ENCODE data around the gene CYP24A1.

GRCh38 chr20:54208548-54209176, 34.9 kb upstream of the CYP24A1 start:
- TF ChIP-seq CTCF (IDR thresholded peaks at IDR 0.05) (no peak), POLR2A (IDR thresholded peaks at IDR 0.05) (no peak)

Measured in heart left ventricle (tissue), 13 donors.